RWPE1 (cell line): ENCODE measurements around the gene LILRA5.
"Not testable (repeated sequence)": the region's sequence is repeated elsewhere in the genome, so short reads cannot be mapped to it uniquely, and the experiment has no call there.

Experiments
- CTCF ChIA-PET: fragments of 350-600 bp; sonication (Branson Sonifier 250); formaldehyde crosslinking; extraction: SDS; loops from one replicate; lab custom pipeline; 2021; lab: Yijun Ruan, JAX
- POLR2A ChIA-PET: fragments of 400-600 bp; formaldehyde crosslinking; extraction: SDS; loops from one replicate; lab custom pipeline; 2020; ENCODE audit warnings: antibody characterized with exemption; ENCODE audit not compliant: low non-redundant PET; lab: Yijun Ruan, JAX
- DNase-seq: peaks from one replicate; pipeline ENCODE4 v3.0.0; 2012; ENCODE audit warnings: low spot score
- H3K27ac ChIP-seq: fragments of 450-650 bp; 2 replicates; pipeline ENCODE4 v1.5.1; 2017
- CTCF ChIP-seq: fragments of 450-650 bp; conservative IDR thresholded peaks from 2 replicates; pipeline ENCODE4 v1.5.1; 2017; ENCODE audit warnings: low read depth, mild to moderate bottlenecking

Gene LILRA5

GRCh38 chr19:54325194-54325621 lies 12.2 kb upstream of the LILRA5 start:
- POLR2A ChIA-PET: no interaction called here
- TF ChIP-seq CTCF: peak; percentile 89
- no peak overlapping the region for H3K27ac ChIP-seq
- DNase-seq: peak; percentile 42
- CTCF ChIA-PET: interaction anchor here (0.6 to 1.7 kb wide), 5 partner anchors 9 to 129 kb away, joined by 3 to 6 read pairs (median 4); no protein-coding TSS in a partner anchor

GRCh38 chr19:54324071-54324470 lies 11.1 kb upstream of the LILRA5 start:
- ChIA-PET CTCF (interaction anchor here (0.6 to 0.9 kb wide), 2 partner anchors 64 to 115 kb away, joined by 3 to 4 read pairs; no protein-coding TSS in a partner anchor), POLR2A (no interaction called here)
- TF ChIP-seq CTCF: no peak
- no peak for DNase-seq
- H3K27ac ChIP-seq: no peak overlapping the region

- POLR2A ChIA-PET, CTCF ChIA-PET, DNase-seq, H3K27ac ChIP-seq: not testable (repeated sequence)
Observed at GRCh38 chr19:54322934-54323333, 10.0 kb upstream of the LILRA5 start.

- POLR2A ChIA-PET: not testable (repeated sequence)
Observed at GRCh38 chr19:54322295-54322694, 9.3 kb upstream of the LILRA5 start.

GRCh38 chr19:54319892-54320670 lies 7.1 kb upstream of the LILRA5 start:
- ChIA-PET CTCF (interaction anchor here (0.6 kb wide), 1 partner anchor 143 kb away, joined by 3 read pairs; no protein-coding TSS in a partner anchor), POLR2A (no interaction called here)
- no peak overlapping the region for H3K27ac ChIP-seq
- DNase-seq: no peak
- no peak for TF ChIP-seq CTCF

More at GRCh38 chr19:54322295-54322694, 9.3 kb upstream of the LILRA5 start:
- DNase-seq, H3K27ac ChIP-seq, CTCF ChIA-PET: not testable (repeated sequence)

GRCh38 chr19:54319049-54319448 lies 6.1 kb upstream of the LILRA5 start:
- POLR2A ChIA-PET: no interaction called here
- CTCF ChIA-PET: no interaction called here
- H3K27ac ChIP-seq: no peak overlapping the region
- DNase-seq: no peak
- TF ChIP-seq CTCF: no peak

- ChIA-PET POLR2A (no interaction called here), CTCF (no interaction called here)
- no peak overlapping the region for H3K27ac ChIP-seq
- no peak for DNase-seq
- TF ChIP-seq CTCF: no peak
Observed at GRCh38 chr19:54317965-54318240, 4.9 kb upstream of the LILRA5 start.
